GM03348 (cell line): Measurements from ENCODE around the gene CMC2.

Experiments used
- DNase-seq: peaks from one replicate; pipeline ENCODE4 v3.0.0; 2012; ENCODE audit warnings: low spot score

CMC2 gene

DNA sequence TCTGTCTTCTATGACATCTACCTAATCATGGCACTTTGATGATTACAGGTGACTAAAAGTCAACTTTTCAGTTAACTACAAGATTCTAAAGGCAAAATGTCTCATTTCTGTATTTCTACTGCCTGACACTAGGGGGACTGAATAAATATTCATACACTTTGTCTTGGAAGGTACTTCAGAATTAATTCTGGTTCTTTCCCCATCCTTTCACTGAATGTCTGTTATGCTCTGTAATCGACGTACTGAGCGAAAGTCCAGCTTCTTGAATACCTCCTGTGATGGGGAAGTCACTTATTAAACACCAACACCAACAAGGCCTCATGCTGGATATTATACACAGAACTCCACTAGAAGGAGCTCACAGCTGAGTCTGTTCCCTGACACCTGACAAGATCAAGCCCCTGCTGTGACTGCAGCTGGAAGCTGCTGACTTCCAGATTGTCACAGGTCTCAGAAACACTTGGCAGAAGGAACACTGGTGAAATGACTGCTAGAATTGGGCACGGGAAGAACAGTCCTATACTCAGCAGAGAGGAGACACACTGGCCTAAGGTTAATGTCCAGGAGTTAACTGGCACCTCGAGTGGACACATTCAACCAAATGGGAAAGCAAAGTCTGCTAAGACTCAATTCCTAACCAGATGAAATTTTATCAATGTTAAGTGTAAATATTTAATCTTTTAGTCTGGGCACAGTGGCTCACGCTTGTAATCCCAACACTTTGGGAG, 31.9 kb downstream of the CMC2 start:
- DNase-seq: no peak

DNA sequence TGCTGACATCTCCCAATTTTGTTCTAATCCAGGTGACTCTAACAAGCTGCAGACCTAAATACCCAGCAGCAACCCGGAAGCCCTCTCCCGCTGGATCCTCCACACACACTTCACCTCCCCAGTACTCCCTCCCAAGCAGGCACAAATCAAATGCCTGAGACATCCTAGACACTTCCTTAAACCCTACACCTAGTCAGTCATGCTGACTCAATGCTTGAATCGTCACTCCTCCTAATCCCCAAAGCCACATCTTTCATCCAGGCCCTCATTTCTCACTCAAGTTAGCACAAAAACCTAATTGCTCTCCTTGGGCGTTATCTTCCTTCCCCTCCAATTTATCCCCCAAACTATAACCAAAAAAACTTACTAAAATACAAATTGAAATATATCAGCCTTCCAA, 32.7 kb downstream of the CMC2 start:
- no peak for DNase-seq

DNA sequence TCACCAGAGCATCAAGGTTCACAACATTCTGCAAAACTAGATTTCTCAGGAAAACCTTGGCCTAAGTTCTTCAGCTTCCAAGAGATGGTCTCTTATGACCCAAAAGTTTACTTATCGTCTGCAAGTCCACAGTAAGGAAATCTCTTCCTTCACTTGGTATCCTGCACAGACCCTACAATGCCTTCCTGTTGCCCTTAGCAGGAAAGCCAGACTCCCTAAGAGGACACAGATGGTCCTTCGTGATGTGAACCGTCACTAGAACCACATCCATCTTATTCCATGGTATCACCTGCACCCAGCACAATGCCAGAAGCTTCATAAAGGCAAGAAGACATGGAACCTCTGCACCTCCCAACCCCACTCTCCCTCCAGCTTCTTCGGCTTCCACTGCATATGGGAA, 34.1 kb downstream of the CMC2 start:
- DNase-seq: no peak

DNA sequence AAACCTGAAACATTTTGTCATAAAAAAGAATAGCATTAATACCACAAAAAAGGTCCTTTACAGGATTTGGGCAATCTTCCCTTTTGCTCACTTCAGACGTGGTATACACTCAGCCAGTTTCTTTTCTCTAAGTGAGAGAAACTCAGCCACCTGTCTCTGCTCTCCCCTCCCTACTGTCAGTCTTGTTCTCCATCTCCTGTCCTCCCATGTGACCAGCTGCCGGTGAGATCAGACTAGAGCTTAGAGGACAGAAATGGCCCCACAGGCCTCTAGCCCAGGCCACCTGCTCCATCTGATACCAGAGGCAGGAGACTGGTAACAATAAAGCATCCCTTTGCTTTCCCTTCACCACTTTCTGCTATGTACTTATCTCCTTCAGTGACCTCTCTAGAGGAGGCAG, 34.9 kb downstream of the CMC2 start:
- DNase-seq: no peak

DNA sequence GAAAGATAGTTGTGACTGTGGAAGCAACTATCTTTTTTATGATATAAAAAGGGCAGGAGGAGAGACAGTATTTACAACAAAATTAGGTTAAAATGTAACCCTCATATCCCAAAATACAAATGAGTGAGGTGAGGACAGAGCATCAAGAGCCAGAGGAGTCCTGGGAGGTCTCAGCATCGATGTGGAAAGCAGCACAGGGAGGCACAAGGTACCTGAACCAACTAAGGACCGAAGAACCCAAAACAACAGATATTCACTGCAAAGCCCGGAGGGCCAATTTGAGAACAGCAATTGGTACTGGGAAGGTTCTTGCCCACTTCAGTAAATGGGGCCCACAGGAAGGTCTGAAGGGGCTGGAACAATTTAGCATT, 37.6 kb downstream of the CMC2 start:
- no peak for DNase-seq

DNA sequence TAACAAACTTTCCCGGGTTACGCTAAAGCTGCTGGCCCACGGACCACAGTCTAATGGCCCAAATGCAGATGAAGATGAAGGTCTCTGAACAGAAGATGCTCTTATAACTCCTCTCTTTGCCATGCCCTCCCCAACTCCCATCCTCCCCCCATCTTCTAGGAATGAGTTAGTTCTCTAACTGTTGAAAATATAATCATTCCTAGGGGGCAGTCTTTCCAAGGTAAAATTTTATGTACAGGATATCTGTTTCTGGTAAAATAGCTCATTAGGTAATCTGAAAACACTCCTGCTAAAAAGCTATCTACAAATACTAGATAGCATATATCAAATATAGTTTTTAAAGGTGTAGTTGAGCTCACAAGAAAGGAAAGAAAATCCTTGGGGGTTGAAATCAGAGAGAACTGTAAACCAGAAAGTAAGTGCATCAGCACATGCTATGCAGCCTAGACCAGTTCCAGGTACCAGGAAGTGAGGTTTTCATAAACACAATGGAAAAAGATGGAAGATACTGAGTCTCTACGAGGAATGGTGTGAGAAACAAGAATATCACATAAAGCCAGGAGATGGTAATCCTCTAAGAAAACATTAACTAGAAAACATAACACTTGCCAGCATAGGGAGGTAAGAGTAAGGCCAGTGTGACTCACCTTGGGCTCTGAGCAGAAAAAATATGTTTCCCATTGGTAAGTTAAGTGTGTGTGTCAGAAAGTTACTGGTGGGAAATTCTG, 38.1 kb downstream of the CMC2 start:
- no peak for DNase-seq

DNA sequence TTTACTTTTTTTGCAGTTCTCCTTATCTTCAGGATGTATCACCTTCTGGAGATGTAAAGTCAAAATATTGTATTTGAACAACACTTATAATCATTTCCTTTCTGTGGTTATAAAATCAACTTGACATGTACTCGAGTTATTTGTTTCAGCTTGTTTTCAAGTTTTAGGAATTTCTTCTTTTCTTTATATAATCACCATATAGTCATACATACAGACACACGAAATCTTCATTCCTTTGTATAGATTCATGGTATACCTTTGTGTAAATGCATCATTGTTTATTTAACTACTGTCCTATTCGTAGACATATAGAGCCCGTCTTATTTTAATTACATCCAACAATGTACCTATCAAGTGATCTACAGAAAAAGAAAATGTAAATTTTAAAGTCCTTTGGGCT, 40.1 kb downstream of the CMC2 start:
- no peak for DNase-seq

DNA sequence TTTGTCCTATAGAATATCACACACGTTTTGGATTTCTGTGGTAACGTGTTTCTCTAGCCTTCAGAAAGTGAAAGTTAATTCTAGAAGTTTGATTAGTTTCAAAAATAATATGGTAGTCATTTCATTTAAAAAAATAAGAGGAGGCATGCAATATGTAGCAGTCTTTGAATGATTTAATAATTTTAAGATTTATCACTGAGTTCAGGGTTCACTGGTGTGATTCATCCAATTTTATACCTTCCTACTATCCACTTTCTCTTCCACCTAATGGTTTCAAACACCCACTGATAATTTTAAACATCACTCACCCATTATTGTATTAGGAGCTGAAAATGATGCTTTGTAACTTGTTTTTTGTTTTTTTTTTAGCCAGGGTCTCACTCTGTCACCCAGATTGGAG, 42.3 kb downstream of the CMC2 start:
- DNase-seq: no peak

DNA sequence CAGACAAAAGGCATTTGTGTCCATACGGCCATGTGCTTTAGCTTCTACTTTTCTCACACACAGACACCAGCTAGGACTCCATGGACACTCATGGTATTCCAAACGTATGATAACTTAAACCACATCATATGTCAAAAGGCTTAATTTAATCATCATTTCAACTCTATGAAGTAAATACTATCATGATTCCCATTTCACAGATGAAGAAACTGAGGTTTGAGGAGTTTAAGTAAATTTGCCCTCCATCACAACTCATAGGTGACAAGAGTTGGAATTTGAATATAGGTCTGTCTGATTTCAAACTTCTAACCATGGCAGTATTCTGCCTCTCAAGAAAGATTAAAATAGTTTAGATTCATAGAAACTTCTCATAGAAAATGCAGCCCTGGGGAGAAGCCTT, 43.8 kb downstream of the CMC2 start:
- DNase-seq: no peak

DNA sequence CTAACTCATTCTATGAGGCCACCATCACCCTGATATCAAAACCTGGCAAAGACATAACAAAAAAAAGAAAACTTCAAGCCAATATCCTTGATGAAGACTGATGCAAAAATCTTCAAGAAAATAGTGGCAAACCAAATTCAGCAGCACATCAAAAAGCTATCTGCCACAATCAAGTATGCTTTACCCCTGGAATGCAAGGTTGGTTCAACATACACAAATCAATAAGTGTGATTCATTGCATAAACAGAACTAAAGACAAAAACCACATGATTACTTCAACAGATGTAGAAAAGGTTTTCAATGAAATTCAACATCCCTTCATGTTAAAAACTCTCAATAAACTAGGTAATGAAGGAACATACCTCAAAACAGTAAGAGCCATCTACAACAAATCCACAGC, 48.4 kb downstream of the CMC2 start:
- no peak for DNase-seq

DNA sequence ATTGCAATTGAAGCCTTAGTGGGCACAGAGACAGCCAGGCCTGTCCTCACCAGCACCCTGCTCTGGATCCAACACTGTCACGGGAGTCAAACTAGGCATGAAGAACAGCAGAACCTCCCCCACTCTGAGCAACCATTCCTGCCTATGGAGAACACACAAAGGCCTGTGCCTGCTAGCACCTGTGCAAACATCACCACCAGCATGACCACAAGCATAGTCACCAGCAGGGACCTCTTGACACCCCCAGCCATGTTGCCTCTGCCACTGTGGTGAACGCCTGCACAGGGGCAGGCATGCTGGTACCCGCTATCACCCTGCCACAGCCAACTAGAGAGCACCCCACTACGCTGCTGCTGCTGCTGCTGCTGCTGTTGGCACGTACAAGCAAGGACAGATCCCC, 51.7 kb downstream of the CMC2 start:
- DNase-seq: no peak

DNA sequence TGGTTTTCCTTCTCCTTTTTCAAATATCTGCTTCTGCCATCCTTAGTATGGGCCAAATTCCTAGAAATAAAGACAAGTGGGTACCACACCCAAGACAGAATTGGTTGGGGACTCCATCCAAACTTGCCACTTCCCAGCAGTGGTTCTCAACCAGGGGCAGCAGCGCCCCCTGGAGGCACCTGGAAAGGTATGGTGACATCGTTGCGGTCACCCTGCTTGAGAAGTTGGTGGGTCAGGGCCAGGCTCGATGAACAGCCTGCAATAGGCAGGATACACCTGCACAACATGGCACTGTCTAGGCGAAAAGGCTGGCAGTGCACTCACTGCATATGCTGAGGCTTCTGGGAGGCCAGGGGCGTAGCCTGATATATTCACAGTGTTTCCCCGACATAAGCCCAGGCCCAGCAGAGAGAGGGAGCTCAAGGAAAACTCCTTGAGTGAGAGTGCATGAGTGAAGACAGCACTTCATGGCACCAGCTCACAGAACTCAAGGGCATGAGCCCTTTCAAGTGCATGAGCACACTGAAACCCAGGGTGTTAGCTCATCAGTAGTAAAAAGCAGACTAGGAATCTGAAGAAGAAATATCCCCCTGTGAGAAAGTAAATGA, 57.7 kb downstream of the CMC2 start:
- peak; percentile 31 for DNase-seq

DNA sequence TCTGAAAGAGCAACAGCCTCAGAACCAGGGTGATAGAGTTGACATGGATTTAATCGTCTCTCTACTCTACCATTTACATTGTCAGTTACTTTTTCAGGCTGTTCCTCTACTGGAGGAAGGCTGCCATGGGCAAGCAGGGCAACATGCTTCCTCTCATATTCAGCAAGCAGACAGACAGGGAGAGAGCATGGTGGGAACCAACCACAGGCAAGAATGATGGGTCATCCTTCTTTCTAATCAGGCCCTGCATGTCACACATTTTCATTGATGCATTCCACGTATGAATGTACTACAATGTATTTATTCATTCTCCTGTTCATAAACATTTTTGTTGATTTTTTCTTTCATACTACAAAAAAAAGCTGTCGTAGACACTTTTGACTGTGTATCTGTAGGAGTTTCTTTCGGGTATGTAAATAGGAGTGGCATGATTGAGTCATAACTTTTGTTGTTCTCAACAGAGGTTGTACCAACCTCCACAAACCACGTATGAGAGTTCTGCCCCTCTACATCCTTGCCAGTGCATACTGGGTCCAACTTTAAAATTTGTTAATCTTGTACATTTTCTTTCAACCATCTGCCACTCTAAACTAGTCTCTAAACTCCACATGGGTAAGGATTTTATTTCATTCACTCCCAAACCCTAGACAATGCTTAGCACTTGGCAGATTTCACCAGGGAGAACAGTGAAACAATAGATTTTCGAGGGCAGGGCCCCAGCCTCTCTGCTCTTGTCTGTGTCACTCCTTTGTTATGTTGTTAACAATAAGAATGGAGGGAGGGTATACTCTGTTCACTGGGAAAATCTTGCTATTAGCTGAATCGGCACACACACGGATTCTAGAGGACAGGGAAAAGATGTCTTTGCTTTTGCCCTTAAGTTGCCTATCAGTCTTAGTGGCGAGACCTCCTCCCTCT, 58.7 kb downstream of the CMC2 start:
- no peak for DNase-seq

DNA sequence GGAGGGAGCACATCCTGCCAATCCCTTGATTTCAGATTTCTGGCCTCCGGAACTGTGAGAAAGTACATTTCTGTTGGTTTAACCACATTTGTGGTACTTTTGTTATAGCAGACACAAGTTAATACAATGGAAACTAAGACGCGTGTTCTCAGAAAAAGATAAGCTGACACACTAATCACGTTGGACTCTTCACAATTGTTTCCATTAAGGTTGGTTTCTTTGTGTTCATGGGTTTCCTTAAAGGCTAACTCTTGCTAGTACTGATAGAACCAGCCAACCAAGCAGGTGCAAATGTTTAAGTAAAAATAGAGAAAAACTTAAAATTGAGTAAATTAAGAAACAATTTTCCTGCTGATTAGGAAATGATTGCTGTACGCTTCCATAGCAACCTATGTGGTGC, 59.4 kb downstream of the CMC2 start:
- DNase-seq: no peak

DNA sequence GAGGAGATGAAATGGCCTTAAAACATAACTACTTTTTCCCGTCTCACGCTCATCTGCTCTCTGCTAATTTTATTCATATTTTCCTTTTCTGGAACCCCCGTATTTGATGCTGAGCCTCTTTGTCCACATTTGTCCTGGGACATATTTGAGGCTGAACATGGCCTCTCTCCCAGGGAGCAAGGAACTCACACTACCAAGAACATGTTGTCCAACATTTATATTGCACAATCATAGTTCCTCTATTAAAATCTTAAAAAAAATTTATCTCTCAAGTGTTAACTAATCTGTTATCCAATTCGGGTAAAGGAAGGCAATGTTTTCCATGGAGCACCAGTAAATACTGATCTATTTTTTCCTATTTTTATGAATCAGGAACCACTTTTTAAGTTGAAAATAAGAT, 60.2 kb downstream of the CMC2 start:
- no peak for DNase-seq

DNA sequence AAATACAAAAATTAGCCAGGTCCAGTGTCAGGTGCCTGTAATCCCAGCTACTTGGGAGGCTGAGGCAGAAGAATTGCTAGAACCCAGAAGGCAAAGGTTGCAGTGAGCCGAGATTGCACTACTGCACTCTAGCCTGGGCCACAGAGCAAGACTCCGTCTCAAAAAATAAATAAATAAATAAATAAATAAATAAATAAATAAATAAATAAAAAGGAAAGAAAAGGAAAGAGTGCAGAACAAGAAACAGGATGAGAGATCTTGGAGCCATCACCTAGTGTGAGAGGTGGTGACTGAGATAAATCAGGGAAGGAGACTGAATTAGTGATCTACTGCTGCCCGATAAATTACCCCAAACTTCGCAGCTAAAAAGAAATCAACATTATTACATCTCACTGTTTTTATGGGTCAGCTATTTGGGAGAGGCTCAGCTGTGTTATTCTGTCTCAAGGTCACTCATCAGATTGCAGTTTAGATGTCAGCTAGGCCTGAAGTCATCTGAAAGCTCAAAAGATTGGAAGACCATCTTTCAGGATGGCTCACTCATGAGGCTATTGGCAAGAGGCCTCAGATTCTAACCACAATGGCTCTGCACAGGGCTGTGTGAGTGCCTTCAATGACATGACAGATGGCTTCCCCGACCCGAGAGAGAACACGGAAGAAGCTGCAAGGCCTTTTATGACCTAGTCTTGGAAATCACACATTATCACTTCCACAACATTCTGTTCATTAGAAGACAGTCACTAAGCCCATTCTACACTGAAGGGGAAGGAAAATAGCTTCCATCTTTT, 66.4 kb downstream of the CMC2 start:
- DNase-seq: no peak

DNA sequence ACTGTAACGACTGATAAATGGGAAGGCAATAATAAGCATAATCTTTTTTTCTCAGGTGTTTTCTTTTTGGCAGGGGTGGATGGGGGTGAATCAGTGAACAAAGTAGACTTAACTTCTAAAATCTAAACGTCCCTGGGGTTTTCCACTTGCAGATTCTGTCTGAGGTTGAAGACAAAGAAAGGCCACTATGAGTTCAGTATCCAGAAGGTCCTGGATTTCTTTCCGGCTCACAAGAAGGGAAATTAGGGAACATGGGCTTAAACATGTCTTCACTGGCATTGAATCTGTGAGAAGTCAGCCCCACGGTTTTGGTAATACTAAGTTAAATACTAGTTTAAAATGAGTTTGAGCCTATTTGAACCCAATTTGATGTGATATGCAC, 67.8 kb downstream of the CMC2 start:
- DNase-seq: no peak

DNA sequence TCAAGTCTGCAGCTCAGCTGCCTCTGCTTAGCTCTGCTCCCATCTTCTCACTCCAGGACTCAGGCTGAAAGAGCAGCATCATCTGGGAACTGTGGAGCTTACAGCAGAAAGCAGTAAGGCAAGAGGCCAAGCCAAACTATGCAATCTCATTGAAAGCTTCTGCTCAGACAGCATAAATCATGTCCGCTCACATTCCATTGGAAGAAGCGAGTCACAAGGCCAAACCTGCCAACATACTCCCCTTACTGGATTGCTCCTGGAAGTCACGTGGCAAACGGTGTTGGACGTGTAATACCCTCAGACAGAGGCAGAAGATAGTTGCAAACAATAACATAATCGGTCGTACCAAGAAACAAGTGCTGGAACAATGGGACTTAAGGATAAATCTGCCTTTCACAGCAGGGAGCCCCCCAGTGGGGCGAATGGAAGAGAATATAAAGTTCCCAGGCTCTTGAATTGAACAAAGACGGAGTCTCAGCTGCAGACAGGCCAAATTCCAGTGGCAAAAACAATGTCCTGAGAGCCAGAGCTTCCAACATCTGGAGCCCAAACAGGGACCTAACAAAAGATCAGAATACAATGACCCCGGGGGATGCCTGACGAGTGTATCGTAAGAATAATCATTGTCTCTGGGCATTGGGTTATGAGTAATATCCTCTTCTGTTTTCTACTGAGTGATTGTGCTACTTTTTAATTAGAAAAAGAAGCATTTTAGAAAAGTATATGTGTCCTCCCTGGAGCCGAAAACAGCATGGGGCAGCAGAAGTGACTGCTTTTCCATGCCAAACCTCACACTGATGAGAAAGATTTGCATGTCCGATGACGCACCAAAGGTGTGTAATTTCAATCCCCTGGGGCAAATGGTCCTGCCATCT, 68.4 kb downstream of the CMC2 start:
- peak; percentile 86 for DNase-seq

DNA sequence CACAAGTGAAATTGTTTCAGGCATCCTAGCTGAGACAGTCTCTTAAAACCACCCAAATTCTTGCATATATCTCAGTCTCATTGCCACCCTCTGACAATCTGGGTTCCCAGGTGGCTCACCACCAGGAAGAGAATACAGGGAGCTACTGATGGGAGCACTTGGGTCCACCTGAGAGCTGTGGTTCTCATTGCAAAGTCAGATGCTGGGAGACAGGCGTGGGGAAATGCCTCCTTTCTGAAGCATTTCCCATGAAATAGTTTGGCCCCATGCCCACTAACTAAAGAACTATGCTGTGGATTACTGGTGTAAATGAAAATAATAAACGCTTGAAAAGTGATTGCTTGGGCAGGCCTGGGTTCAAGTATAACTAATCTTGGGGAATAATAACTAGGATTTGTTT, 70.3 kb downstream of the CMC2 start:
- DNase-seq: peak; percentile 30

DNA sequence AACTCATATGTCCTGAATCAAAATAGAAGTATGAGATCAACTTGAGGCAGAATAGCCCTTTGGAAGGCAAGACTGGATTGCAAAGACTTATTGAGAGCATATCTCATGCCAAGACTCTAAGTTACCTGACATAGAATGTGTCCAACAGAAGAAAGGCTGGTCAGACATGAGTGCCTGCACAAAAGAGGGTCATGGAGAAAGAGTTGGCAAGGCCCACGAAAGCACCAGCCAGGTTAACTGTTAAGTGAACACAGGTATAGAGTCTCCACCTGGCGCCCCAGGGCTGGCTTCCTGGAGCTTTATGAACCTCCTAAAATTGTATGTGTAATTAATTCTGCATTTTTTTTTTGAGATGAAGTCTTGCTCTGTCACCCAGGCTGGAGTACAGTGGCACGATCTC, 71.0 kb downstream of the CMC2 start:
- DNase-seq: no peak

DNA sequence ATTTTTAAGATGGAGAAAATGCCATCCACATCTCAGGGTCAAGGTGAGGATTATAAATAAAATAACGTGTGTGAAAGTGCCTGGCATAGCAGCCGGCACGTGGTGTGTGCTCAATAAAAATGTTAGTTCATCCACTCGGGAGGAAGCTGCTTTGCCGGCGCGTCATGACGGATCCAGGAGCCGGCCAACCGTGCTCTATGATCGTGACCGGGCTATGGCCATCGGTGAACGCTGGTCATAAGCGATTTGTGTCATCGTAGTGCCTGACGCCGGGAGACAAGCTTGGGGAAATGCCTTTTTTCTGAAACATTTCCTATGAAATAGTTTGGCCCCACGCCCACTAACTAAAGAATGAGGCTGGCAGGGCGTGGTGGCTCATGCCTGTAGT, 74.0 kb downstream of the CMC2 start:
- peak; percentile 73 for DNase-seq
